ENCODE measurements around the gene TMEM131. TPM values are rescaled to one million over a fixed set of nuclear protein-coding genes. Genes with fewer than 3 reads are reported as not detected.

The TMEM131 gene, protein sequence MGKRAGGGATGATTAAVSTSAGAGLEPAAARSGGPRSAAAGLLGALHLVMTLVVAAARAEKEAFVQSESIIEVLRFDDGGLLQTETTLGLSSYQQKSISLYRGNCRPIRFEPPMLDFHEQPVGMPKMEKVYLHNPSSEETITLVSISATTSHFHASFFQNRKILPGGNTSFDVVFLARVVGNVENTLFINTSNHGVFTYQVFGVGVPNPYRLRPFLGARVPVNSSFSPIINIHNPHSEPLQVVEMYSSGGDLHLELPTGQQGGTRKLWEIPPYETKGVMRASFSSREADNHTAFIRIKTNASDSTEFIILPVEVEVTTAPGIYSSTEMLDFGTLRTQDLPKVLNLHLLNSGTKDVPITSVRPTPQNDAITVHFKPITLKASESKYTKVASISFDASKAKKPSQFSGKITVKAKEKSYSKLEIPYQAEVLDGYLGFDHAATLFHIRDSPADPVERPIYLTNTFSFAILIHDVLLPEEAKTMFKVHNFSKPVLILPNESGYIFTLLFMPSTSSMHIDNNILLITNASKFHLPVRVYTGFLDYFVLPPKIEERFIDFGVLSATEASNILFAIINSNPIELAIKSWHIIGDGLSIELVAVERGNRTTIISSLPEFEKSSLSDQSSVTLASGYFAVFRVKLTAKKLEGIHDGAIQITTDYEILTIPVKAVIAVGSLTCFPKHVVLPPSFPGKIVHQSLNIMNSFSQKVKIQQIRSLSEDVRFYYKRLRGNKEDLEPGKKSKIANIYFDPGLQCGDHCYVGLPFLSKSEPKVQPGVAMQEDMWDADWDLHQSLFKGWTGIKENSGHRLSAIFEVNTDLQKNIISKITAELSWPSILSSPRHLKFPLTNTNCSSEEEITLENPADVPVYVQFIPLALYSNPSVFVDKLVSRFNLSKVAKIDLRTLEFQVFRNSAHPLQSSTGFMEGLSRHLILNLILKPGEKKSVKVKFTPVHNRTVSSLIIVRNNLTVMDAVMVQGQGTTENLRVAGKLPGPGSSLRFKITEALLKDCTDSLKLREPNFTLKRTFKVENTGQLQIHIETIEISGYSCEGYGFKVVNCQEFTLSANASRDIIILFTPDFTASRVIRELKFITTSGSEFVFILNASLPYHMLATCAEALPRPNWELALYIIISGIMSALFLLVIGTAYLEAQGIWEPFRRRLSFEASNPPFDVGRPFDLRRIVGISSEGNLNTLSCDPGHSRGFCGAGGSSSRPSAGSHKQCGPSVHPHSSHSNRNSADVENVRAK (N-terminal part only)
- 12.0 to 14.4 TPM (median 13.2 TPM) in 5 replicates for total RNA-seq (2022; extraction: Qiagen RNA extraction)

DNA sequence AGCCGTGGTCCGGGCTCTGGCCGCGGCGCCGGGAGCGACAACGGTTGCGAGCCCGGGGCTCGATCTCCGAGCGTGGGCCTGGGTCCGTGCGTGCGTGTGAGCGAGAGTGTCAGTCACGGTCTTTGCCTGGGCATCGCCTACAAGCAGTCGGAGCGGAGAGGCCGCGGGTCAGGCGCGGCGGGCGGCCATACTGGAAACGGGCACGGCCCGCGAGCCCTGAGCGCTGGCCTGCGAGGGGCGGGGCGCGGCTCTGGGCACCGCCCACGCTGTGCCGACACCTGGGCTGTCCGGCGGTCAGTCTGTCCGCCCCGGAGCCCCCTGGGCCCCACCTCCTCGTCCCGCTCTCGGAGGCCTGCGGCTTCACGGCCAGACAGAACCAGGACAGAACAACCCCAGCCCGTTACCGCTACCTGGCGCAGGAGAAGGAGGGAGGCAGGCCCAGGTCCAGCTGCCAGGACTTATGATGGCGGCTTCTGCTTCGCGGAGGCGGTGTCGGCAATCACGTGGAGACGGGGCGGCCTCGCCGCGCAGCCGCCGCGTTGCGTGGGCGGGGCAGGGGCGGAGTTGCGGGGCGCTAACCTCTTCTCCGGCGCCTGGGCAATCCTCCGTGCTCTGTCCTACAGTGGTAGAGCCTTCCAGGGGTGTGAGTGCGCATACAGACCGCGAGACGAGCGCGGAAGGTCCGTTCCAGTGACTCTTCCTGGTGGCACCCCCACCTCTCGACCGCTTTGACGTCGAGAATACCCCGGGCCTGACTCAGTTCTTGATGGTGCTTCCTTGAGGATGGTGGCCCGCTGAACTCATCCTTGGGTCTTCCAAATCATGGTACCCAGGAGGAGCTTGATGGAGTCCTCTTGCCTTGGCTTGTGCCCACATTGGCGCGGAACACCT lies at the start of gene TMEM131:
TMEM131 (minus strand) TSS at position 215 of the 891 bp plus-strand sequence. CDS start 286 bp downstream, outside the sequence.

DNA sequence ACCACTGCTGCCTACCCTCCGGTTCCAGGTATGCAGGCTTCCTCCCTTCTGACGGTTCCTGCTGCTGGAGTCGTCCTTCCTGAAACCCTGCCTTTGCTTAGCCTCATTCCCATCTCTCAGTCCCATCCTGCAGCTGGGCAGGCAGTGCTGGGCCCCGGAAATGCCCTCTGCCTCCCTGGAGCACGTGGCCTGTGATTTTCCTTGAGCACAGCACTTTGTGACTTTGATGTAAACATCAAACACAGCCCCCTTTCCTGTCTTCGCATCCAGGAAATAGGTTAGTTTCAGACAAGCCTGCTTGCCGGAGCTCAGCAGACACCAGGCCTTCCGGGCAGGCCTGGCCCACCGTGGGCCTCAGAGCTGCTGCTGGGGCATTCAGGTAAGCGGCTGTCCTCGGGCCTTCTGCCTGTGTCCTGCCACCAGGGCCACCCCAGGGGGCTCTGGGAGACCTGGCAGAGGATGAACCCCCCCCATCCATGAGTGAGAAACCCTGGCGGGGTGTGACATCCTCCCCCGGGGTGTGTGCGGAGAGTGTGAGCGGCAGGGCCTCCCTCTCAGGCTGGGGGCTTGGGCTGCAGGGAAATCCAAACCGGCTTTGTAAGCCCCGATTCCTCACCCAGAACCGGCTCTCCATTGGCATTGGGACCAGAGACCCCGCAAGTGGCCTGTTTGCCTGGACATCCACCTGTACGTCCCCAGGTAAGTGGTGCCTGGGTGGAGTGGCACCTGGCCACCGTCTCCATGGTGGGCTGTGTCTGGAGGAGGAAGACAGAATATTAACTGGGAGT lies 282.3 kb downstream of the TMEM131 start, which contains the start of gene ZAP70:
ZAP70 (plus strand) TSS at position 281 of the 788 bp plus-strand sequence. CDS start 10,461 bp downstream, outside the sequence.

Other genes with a start within 250 kb of the TMEM131 start
- gene VWA3B, start 91.2 kb upstream of the TMEM131 start, total RNA-seq (2022; extraction: Qiagen RNA extraction), result 0.09 to 0.14 TPM (median 0.12 TPM) in 3 of 5 replicates, not detected in the others